ENCODE measurements around the gene DDX5.

DDX5 gene

GRCh38 chr17:64503821-64504768, 2.0 kb downstream of the DDX5 start:
- no peak for TF ChIP-seq REST (IDR thresholded peaks at IDR 0.05; ENCODE audit: insufficient read depth in 1 of 2, low read depth in 2 of 2, low read length in 2 of 2)
- TF ChIP-seq TAF1 (IDR thresholded peaks at IDR 0.05; ENCODE audit: borderline replicate concordance, insufficient read depth, low read length), result no peak
- no peak for TF ChIP-seq FOXP2 (optimal IDR thresholded peaks at IDR 0.05; ENCODE audit: borderline replicate concordance, extremely low read depth, extremely low read length, insufficient read depth)
- no peak; the same call in 1 of the 2 replicates for TF ChIP-seq POLR2AphosphoS5 (IDR thresholded peaks at IDR 0.05; ENCODE audit: low read depth, low read length)
- no peak for TF ChIP-seq SIN3A (IDR thresholded peaks at IDR 0.05; ENCODE audit: borderline replicate concordance, insufficient read depth, low read length)

GRCh38 chr17:64503341-64503740, 2.7 kb downstream of the DDX5 start:
- no peak for TF ChIP-seq FOXP2 (optimal IDR thresholded peaks at IDR 0.05; ENCODE audit: borderline replicate concordance, extremely low read depth, extremely low read length, insufficient read depth)
- no peak for TF ChIP-seq SIN3A (IDR thresholded peaks at IDR 0.05; ENCODE audit: borderline replicate concordance, insufficient read depth, low read length)
- TF ChIP-seq TAF1 (IDR thresholded peaks at IDR 0.05; ENCODE audit: borderline replicate concordance, insufficient read depth, low read length), result no peak
- no peak for TF ChIP-seq REST (IDR thresholded peaks at IDR 0.05; ENCODE audit: insufficient read depth in 1 of 2, low read depth in 2 of 2, low read length in 2 of 2)
- TF ChIP-seq POLR2AphosphoS5 (IDR thresholded peaks at IDR 0.05; ENCODE audit: low read depth, low read length), result no peak

- no peak for TF ChIP-seq POLR2AphosphoS5 (IDR thresholded peaks at IDR 0.05; ENCODE audit: low read depth, low read length)
- no peak for TF ChIP-seq FOXP2 (optimal IDR thresholded peaks at IDR 0.05; ENCODE audit: borderline replicate concordance, extremely low read depth, extremely low read length, insufficient read depth)
- TF ChIP-seq TAF1 (IDR thresholded peaks at IDR 0.05; ENCODE audit: borderline replicate concordance, insufficient read depth, low read length), result no peak
- TF ChIP-seq SIN3A (IDR thresholded peaks at IDR 0.05; ENCODE audit: borderline replicate concordance, insufficient read depth, low read length), result no peak
- TF ChIP-seq REST (IDR thresholded peaks at IDR 0.05; ENCODE audit: insufficient read depth in 1 of 2, low read depth in 2 of 2, low read length in 2 of 2), result no peak
These were observed 3.3 kb downstream of the DDX5 start for GRCh38 chr17:64502809-64503208.

GRCh38 chr17:64502021-64502420, 4.1 kb downstream of the DDX5 start:
- no peak for TF ChIP-seq POLR2AphosphoS5 (IDR thresholded peaks at IDR 0.05; ENCODE audit: low read depth, low read length)

- no peak for TF ChIP-seq FOXP2 (optimal IDR thresholded peaks at IDR 0.05; ENCODE audit: borderline replicate concordance, extremely low read depth, extremely low read length, insufficient read depth)
- TF ChIP-seq REST (IDR thresholded peaks at IDR 0.05; ENCODE audit: insufficient read depth in 1 of 2, low read depth in 2 of 2, low read length in 2 of 2), result no peak
- no peak; the same call in 1 of the 2 replicates for TF ChIP-seq POLR2AphosphoS5 (IDR thresholded peaks at IDR 0.05; ENCODE audit: low read depth, low read length)
- no peak for TF ChIP-seq SIN3A (IDR thresholded peaks at IDR 0.05; ENCODE audit: borderline replicate concordance, insufficient read depth, low read length)
These were observed 5.0 kb downstream of the DDX5 start for GRCh38 chr17:64500862-64501765.

Measured in PFSK-1 (cell line).